DOHH2 (cell line): ENCODE measurements around the gene NTF4.
"Not testable (repeated sequence)": the region's sequence is repeated elsewhere in the genome, so short reads cannot be mapped to it uniquely, and the experiment has no call there.

Experiments used
- H3F3A ChIP-seq: fragments of 200-600 bp; sonication (generic), shearing (Covaris generic); 2 replicates; pipeline ENCODE4 v1.6.0; 2016; ENCODE audit warnings: antibody characterized with exemption, mild to moderate bottlenecking; ENCODE audit not compliant: control insufficient read depth, insufficient read depth
- H3K27ac ChIP-seq: fragments of 200-600 bp; sonication (generic); 2 replicates; pipeline ENCODE4 v1.5.1; 2014; ENCODE audit warnings: low read depth, mild to moderate bottlenecking, low read length, moderate library complexity
- H3K27me3 ChIP-seq: fragments of 200-600 bp; sonication (generic); 2 replicates; pipeline ENCODE4 v1.6.1; 2014; ENCODE audit warnings: mild to moderate bottlenecking, low read length, mixed read lengths; ENCODE audit not compliant: control insufficient read depth
- H3K36me3 ChIP-seq: fragments of 200-600 bp; sonication (generic); 2 replicates; pipeline ENCODE4 v1.6.1; 2014; ENCODE audit warnings: mild to moderate bottlenecking, low read length, moderate library complexity, mixed read lengths; ENCODE audit not compliant: control insufficient read depth
- H3K4me1 ChIP-seq: fragments of 200-600 bp; sonication (generic); 2 replicates; pipeline ENCODE4 v1.6.1; 2014; ENCODE audit warnings: mild to moderate bottlenecking, low read length, mixed read lengths; ENCODE audit not compliant: control insufficient read depth
- H3K4me2 ChIP-seq: fragments of 200-600 bp; sonication (generic); 2 replicates; pipeline ENCODE4 v1.6.0; 2014; ENCODE audit warnings: mild to moderate bottlenecking, low read length, moderate library complexity
- H3K4me3 ChIP-seq: fragments of 200-600 bp; sonication (generic); 2 replicates; pipeline ENCODE4 v1.5.1; 2014; ENCODE audit warnings: mild to moderate bottlenecking, low read length, mixed read lengths
- H3K79me2 ChIP-seq: fragments of 200-600 bp; sonication (generic); 2 replicates; pipeline ENCODE4 v1.6.1; 2014; ENCODE audit warnings: mild to moderate bottlenecking, low read length, mixed read lengths; ENCODE audit not compliant: control insufficient read depth
- H3K9me2 ChIP-seq: fragments of 200-600 bp; sonication (generic); replicated peaks from 2 replicates; pipeline ENCODE4 v1.6.1; 2014; ENCODE audit warnings: mild to moderate bottlenecking, low read length, mixed read lengths; ENCODE audit not compliant: control insufficient read depth
- H3K9me3 ChIP-seq: fragments of 200-600 bp; sonication (generic); 2 replicates; pipeline ENCODE4 v1.6.1; 2014; ENCODE audit warnings: antibody characterized with exemption, low read length, mixed read lengths; ENCODE audit not compliant: control insufficient read depth, insufficient read depth
- H4K20me1 ChIP-seq: fragments of 200-600 bp; sonication (generic); 2 replicates; pipeline ENCODE4 v1.6.0; 2014; ENCODE audit warnings: low read depth, mild to moderate bottlenecking, antibody characterized with exemption, low read length, moderate library complexity; ENCODE audit not compliant: control insufficient read depth, insufficient read depth
- CTCF ChIP-seq: fragments of 200-600 bp; sonication (generic); IDR thresholded peaks from one replicate; pipeline ENCODE4 v1.5.1; 2014; ENCODE audit warnings: antibody characterized with exemption, mild to moderate bottlenecking, low read depth, low read length; ENCODE audit not compliant: poor library complexity, severe bottlenecking
- EZH2phosphoT487 ChIP-seq: fragments of 200-600 bp; sonication (generic); IDR thresholded peaks from 2 replicates; pipeline ENCODE4 v1.6.1; 2017; ENCODE audit warnings: borderline replicate concordance, mild to moderate bottlenecking, antibody characterized with exemption, low read length, moderate library complexity, mixed read lengths

Gene NTF4

GRCh38 chr19:49042177-49042576 is 22.4 kb downstream of the NTF4 start:
- no peaks in the 10 kb centered on the region for H4K20me1 ChIP-seq

GRCh38 chr19:49039736-49040135 is 24.9 kb downstream of the NTF4 start:
- not testable (repeated sequence) for H3K36me3 ChIP-seq, H3K9me3 ChIP-seq, H3K4me1 ChIP-seq, H4K20me1 ChIP-seq, H3K9me2 ChIP-seq, H3K4me3 ChIP-seq, H3K79me2 ChIP-seq, H3K27me3 ChIP-seq, H3K4me2 ChIP-seq, H3K27ac ChIP-seq, H3F3A ChIP-seq

More at GRCh38 chr19:49042177-49042576, 22.4 kb downstream of the NTF4 start:
- Histone ChIP-seq H3K36me3 (no peaks in the 10 kb centered on the region), H3K4me1 (no peaks in the 10 kb centered on the region), H3K27me3 (no peaks in the 10 kb centered on the region), H3K79me2 (no peaks in the 10 kb centered on the region), H3K4me2 (no peak overlapping the region), H3K4me3 (no peak overlapping the region), H3F3A (no peaks in the 10 kb centered on the region), H3K9me3 (no peaks in the 10 kb centered on the region), H3K9me2 (no peaks in the 10 kb centered on the region), H3K27ac (no peak overlapping the region)
- TF ChIP-seq EZH2phosphoT487 = no peak
- no peak for TF ChIP-seq CTCF

GRCh38 chr19:49038557-49039276 is 25.9 kb downstream of the NTF4 start:
- H3K79me2 ChIP-seq, H3K9me3 ChIP-seq, H4K20me1 ChIP-seq, H3K27ac ChIP-seq, H3K9me2 ChIP-seq, H3K4me1 ChIP-seq, H3K4me2 ChIP-seq, H3K27me3 ChIP-seq, H3F3A ChIP-seq, H3K36me3 ChIP-seq, H3K4me3 ChIP-seq: not testable (repeated sequence)

- H3K36me3 ChIP-seq, H3K4me1 ChIP-seq, H3F3A ChIP-seq, H3K9me2 ChIP-seq, H3K27me3 ChIP-seq, H4K20me1 ChIP-seq, H3K4me3 ChIP-seq, H3K79me2 ChIP-seq, H3K27ac ChIP-seq, H3K9me3 ChIP-seq, H3K4me2 ChIP-seq: not testable (repeated sequence)
Measured at GRCh38 chr19:49038111-49038510, 26.5 kb downstream of the NTF4 start.

- TF ChIP-seq CTCF = peak; percentile 75
- not testable (repeated sequence) for H3K27me3 ChIP-seq, H3K9me2 ChIP-seq, H3K36me3 ChIP-seq, H3K9me3 ChIP-seq, H3K79me2 ChIP-seq, H3K27ac ChIP-seq, H3K4me3 ChIP-seq, H3K4me2 ChIP-seq, H3K4me1 ChIP-seq, H3F3A ChIP-seq, H4K20me1 ChIP-seq
Measured at GRCh38 chr19:49036815-49037214, 27.8 kb downstream of the NTF4 start, which contains the start of gene CGB1. Gene CGB1, minus strand, starts transcription at chr19:49036895. Its CDS starts 184 bp downstream, at chr19:49036711.
